H9 (cell line): Measurements from ENCODE around the gene KRT2. TPM values are rescaled to one million over a fixed set of nuclear protein-coding genes. Genes with fewer than 3 reads are reported as not detected.

ENCODE experiments used
- DNase-seq: peaks from one replicate; pipeline ENCODE4 v3.0.0-alpha.2; 2017
- H2AFZ ChIP-seq: one replicate; pipeline ENCODE4 v1.6.1; 2013; ENCODE audit warnings: mild to moderate bottlenecking, low read length, control low read depth, moderate library complexity
- H2AK5ac ChIP-seq: 2 replicates; pipeline ENCODE4 v1.6.1; 2013; ENCODE audit warnings: low read length, control low read depth, mixed read lengths; ENCODE audit not compliant: insufficient read length
- H2BK120ac ChIP-seq: one replicate; pipeline ENCODE4 v1.6.1; 2013; ENCODE audit warnings: low read depth, mild to moderate bottlenecking, low read length, control low read depth, inconsistent platforms; ENCODE audit not compliant: poor library complexity, severe bottlenecking
- H2BK12ac ChIP-seq: 2 replicates; pipeline ENCODE4 v1.6.1; 2013; ENCODE audit warnings: low read length, control low read depth, mixed read lengths, low read depth; ENCODE audit not compliant: insufficient read length
- H2BK15ac ChIP-seq: 2 replicates; pipeline ENCODE4 v1.6.1; 2013; ENCODE audit warnings: low read depth, low read length, control low read depth
- H2BK20ac ChIP-seq: one replicate; pipeline ENCODE4 v1.6.1; 2013; ENCODE audit warnings: low read depth, mild to moderate bottlenecking, low read length, control low read depth, inconsistent platforms; ENCODE audit not compliant: poor library complexity, severe bottlenecking
- H2BK5ac ChIP-seq: 2 replicates; pipeline ENCODE4 v1.6.1; 2013; ENCODE audit warnings: low read length, control low read depth, mixed read lengths; ENCODE audit not compliant: insufficient read length
- H3K14ac ChIP-seq: 2 replicates; pipeline ENCODE4 v1.6.1; 2013; ENCODE audit warnings: low read length, control low read depth; ENCODE audit not compliant: insufficient read depth
- H3K18ac ChIP-seq: 2 replicates; pipeline ENCODE4 v1.6.1; 2013; ENCODE audit warnings: low read depth, mild to moderate bottlenecking, mixed read lengths, low read length, control low read depth; ENCODE audit not compliant: insufficient read length
- H3K23ac ChIP-seq: 2 replicates; pipeline ENCODE4 v1.6.1; 2013; ENCODE audit warnings: low read length, control low read depth, mixed read lengths, low read depth; ENCODE audit not compliant: insufficient read length
- H3K23me2 ChIP-seq: 2 replicates; pipeline ENCODE4 v1.6.1; 2013; ENCODE audit warnings: low read depth, mild to moderate bottlenecking, mixed read lengths, low read length, control low read depth; ENCODE audit not compliant: insufficient read length, poor library complexity, severe bottlenecking
- H3K27ac ChIP-seq: 2 replicates; pipeline ENCODE4 v1.5.1; 2013; ENCODE audit warnings: low read length, control low read depth, mixed read lengths, low read depth; ENCODE audit not compliant: insufficient read length
- H3K27me3 ChIP-seq: 2 replicates; pipeline ENCODE4 v1.6.1; 2013; ENCODE audit warnings: low read length, control low read depth, inconsistent platforms; ENCODE audit not compliant: insufficient read depth
- H3K4ac ChIP-seq: 2 replicates; pipeline ENCODE4 v1.6.1; 2013; ENCODE audit warnings: low read depth, mild to moderate bottlenecking, control low read depth, inconsistent platforms, low read length, moderate library complexity
- H3K4me1 ChIP-seq: 2 replicates; pipeline ENCODE4 v1.6.1; 2013; ENCODE audit warnings: low read length, control low read depth, inconsistent platforms; ENCODE audit not compliant: insufficient read depth
- H3K4me2 ChIP-seq: 2 replicates; pipeline ENCODE4 v1.6.1; 2013; ENCODE audit warnings: low read length, control low read depth, mixed read lengths; ENCODE audit not compliant: insufficient read length, insufficient read depth
- H3K56ac ChIP-seq: 2 replicates; pipeline ENCODE4 v1.6.1; 2013; ENCODE audit warnings: low read depth, mild to moderate bottlenecking, mixed read lengths, low read length, control low read depth; ENCODE audit not compliant: insufficient read length
- H3K79me1 ChIP-seq: 2 replicates; pipeline ENCODE4 v1.6.1; 2013; ENCODE audit warnings: low read depth, mild to moderate bottlenecking, moderate library complexity, low read length, control low read depth, inconsistent platforms; ENCODE audit not compliant: insufficient read depth, poor library complexity, severe bottlenecking
- H3K79me2 ChIP-seq: 2 replicates; pipeline ENCODE4 v1.6.1; 2013; ENCODE audit warnings: low read length, control low read depth, inconsistent platforms; ENCODE audit not compliant: insufficient read depth
- H3K9ac ChIP-seq: 2 replicates; pipeline ENCODE4 v1.6.1; 2013; ENCODE audit warnings: low read length, control low read depth, mixed read lengths; ENCODE audit not compliant: insufficient read length; ENCODE audit errors: extremely low read depth
- H3K9me3 ChIP-seq: one replicate; pipeline ENCODE4 v1.6.1; 2013; ENCODE audit warnings: low read depth, low read length, inconsistent platforms; ENCODE audit not compliant: control insufficient read depth
- H3T11ph ChIP-seq: one replicate; pipeline ENCODE4 v1.6.1; 2013; ENCODE audit warnings: mild to moderate bottlenecking, low read length, control low read depth, inconsistent platforms
- H4K20me1 ChIP-seq: one replicate; pipeline ENCODE4 v1.6.1; 2013; ENCODE audit not compliant: control insufficient read depth, insufficient read length, insufficient read depth
- H4K5ac ChIP-seq: 2 replicates; pipeline ENCODE4 v1.6.1; 2013; ENCODE audit warnings: low read depth, mild to moderate bottlenecking, mixed read lengths, low read length, control low read depth; ENCODE audit not compliant: insufficient read length
- H4K8ac ChIP-seq: replicated peaks from 2 replicates; pipeline ENCODE4 v1.6.1; 2013; ENCODE audit warnings: low read length, control low read depth, mixed read lengths, low read depth; ENCODE audit not compliant: insufficient read length
- H4K91ac ChIP-seq: 2 replicates; pipeline ENCODE4 v1.6.1; 2013; ENCODE audit warnings: low read depth, mild to moderate bottlenecking, moderate library complexity, mixed read lengths, low read length, control low read depth; ENCODE audit not compliant: insufficient read length
- H3K27ac Mint-ChIP-seq, 3 experiments: 2 replicates in 2 of 3; 3 replicates in 1 of 3; pipeline ENCODE4 v1.8.0; 2020 to 2021; ENCODE audit warnings: mixed read lengths in 3 of 3, mild to moderate bottlenecking in 1 of 3, moderate library complexity in 1 of 3
- H3K27me3 Mint-ChIP-seq: 2 replicates; pipeline ENCODE4 v1.8.0; 2021; ENCODE audit warnings: low read depth, mild to moderate bottlenecking, moderate library complexity, mixed read lengths
- H3K36me3 Mint-ChIP-seq, 3 experiments: 2 replicates in 2 of 3; 3 replicates in 1 of 3; pipeline ENCODE4 v1.8.0; 2020 to 2021; ENCODE audit warnings: low read depth in 3 of 3, mixed read lengths in 3 of 3; ENCODE audit not compliant: insufficient read depth in 1 of 3
- H3K4me1 Mint-ChIP-seq, 2 experiments: 2 replicates each; pipeline ENCODE4 v1.8.0; 2020; ENCODE audit warnings: mixed read lengths in 2 of 2
- H3K4me3 Mint-ChIP-seq, 2 experiments: 2 replicates in 1 of 2; 3 replicates in 1 of 2; pipeline ENCODE4 v1.8.0; 2020 to 2021; ENCODE audit warnings: mild to moderate bottlenecking in 2 of 2, mixed read lengths in 2 of 2, moderate library complexity in 1 of 2
- H3K9me3 Mint-ChIP-seq, 2 experiments: 2 replicates in 1 of 2; 3 replicates in 1 of 2; pipeline ENCODE4 v1.8.0; 2020; ENCODE audit warnings: mild to moderate bottlenecking in 2 of 2, mixed read lengths in 2 of 2, moderate library complexity in 1 of 2
- CTCF ChIP-seq: fragments of 200-600 bp; sonication (generic); conservative IDR thresholded peaks from 3 replicates; pipeline ENCODE4 v1.8.0; 2021; ENCODE audit warnings: antibody characterized with exemption, mild to moderate bottlenecking
- WGBS: extraction: QIAGEN DNeasy Blood & Tissue Kit; methylation state at CpG from one replicate; pipeline ENCODE4 v1.1.7; 2013; ENCODE audit warnings: missing lambda C conversion rate, low lambda C conversion rate, mixed read lengths; ENCODE audit not compliant: insufficient read length; ENCODE audit errors: extremely low coverage; 5-methylcytosine and 5-hydroxymethylcytosine counted together
- total RNA-seq: library from RNA; stranded (reverse); gene quantifications from 2 replicates; pipeline ENCODE4 v1.2.1, GENCODE V29; 2021

The KRT2 gene
- total RNA-seq, 1 experiment from 2014 or later: not detected

GRCh38 chr12:52696588-52696987 is 44.6 kb upstream of the KRT2 start:
- Histone ChIP-seq H3K4ac (no peak overlapping the region), H2BK12ac (no peak overlapping the region), H3K27me3 (no peaks in the 10 kb centered on the region; the same call in 1 of the 2 replicates), H3K14ac (no peak overlapping the region), H2AFZ (no peak overlapping the region), H3T11ph (no peak overlapping the region), H2BK5ac (no peak overlapping the region), H2BK120ac (no peak overlapping the region), H3K79me2 (no peaks in the 10 kb centered on the region), H3K56ac (no peak overlapping the region), H3K4me2 (no peak overlapping the region), H4K8ac (no peak overlapping the region), H3K27ac (no peak overlapping the region), H3K23ac (no peak overlapping the region), H4K5ac (no peak overlapping the region), H2AK5ac (no peak overlapping the region), H3K79me1 (no peaks in the 10 kb centered on the region), H4K20me1 (no peaks in the 10 kb centered on the region), H3K23me2 (no peaks in the 10 kb centered on the region), H2BK20ac (no peak overlapping the region), H2BK15ac (no peak overlapping the region), H3K18ac (no peak overlapping the region), H3K9ac (no peak overlapping the region), H3K4me1 (no peaks in the 10 kb centered on the region), H3K9me3 (no peaks in the 10 kb centered on the region), H4K91ac (no peak overlapping the region)
- TF ChIP-seq CTCF: no peak
- WGBS: no CpG with 5 or more reads among the region's 3 CpGs
- Mint-ChIP-seq H3K9me3 (no peaks in the 10 kb centered on the region), H3K36me3 (no peaks in the 10 kb centered on the region), H3K27ac (no peak overlapping the region), H3K4me1 (peaks cover 15% of the 10 kb centered on the region in 2 experiments), H3K27me3 (peaks cover 33% of the 10 kb centered on the region), H3K4me3 (no peak overlapping the region)
- no peak for DNase-seq
